GM23338 (cell line): Measurements from ENCODE around the gene SOX15. TPM values are rescaled to one million over a fixed set of nuclear protein-coding genes. Genes with fewer than 3 reads are reported as not detected.

Experiments used
- ATAC-seq: fragments of 200-7000 bp; cut with Tn5 transposase; 3 replicates; pipeline ENCODE4 v1.9.1; 2020
- DNase-seq: peaks from one replicate; pipeline ENCODE4 v3.0.0-alpha.2; 2015; ENCODE audit warnings: low spot score
- H2AFZ ChIP-seq: fragments of 200-600 bp; sonication (generic); 2 replicates; pipeline ENCODE4 v1.8.0; 2016; ENCODE audit warnings: antibody characterized with exemption, mild to moderate bottlenecking, moderate library complexity
- H3F3A ChIP-seq: fragments of 200-600 bp; sonication (generic); replicated peaks from 2 replicates; pipeline ENCODE4 v1.8.0; 2017; ENCODE audit warnings: antibody characterized with exemption, mixed run types, low read depth
- H3K27ac ChIP-seq: fragments of 200-600 bp; sonication (generic); 2 replicates; pipeline ENCODE4 v1.6.1; 2016; ENCODE audit warnings: low read depth
- H3K27me3 ChIP-seq: fragments of 200-600 bp; sonication (generic); 2 replicates; pipeline ENCODE4 v1.8.0; 2016; ENCODE audit warnings: mild to moderate bottlenecking, mixed run types, moderate library complexity; ENCODE audit not compliant: insufficient read depth
- H3K36me3 ChIP-seq: fragments of 200-600 bp; sonication (generic); 2 replicates; pipeline ENCODE4 v1.8.0; 2016; ENCODE audit warnings: mild to moderate bottlenecking; ENCODE audit not compliant: insufficient read depth
- H3K4me1 ChIP-seq: fragments of 200-600 bp; sonication (generic); 2 replicates; pipeline ENCODE4 v1.8.0; 2016; ENCODE audit warnings: mild to moderate bottlenecking, moderate library complexity; ENCODE audit not compliant: insufficient read depth
- H3K4me2 ChIP-seq: fragments of 200-600 bp; sonication (generic); 2 replicates; pipeline ENCODE4 v1.7.1; 2017; ENCODE audit warnings: mixed run types
- H3K4me3 ChIP-seq: fragments of 200-600 bp; sonication (generic); 2 replicates; pipeline ENCODE4 v1.6.1; 2016; ENCODE audit warnings: mixed run types
- H3K79me2 ChIP-seq: fragments of 200-600 bp; sonication (generic); replicated peaks from 2 replicates; pipeline ENCODE4 v1.8.0; 2017; ENCODE audit warnings: mild to moderate bottlenecking; ENCODE audit not compliant: insufficient read depth
- H3K9me2 ChIP-seq: fragments of 200-600 bp; sonication (generic); 2 replicates; pipeline ENCODE4 v1.8.0; 2017; ENCODE audit not compliant: insufficient read depth
- H4K20me1 ChIP-seq: fragments of 200-600 bp; sonication (generic); replicated peaks from 2 replicates; pipeline ENCODE4 v1.8.0; 2017; ENCODE audit warnings: mild to moderate bottlenecking; ENCODE audit not compliant: insufficient read depth
- H3K27ac Mint-ChIP-seq: 2 replicates; pipeline ENCODE4 v1.8.0; 2020; ENCODE audit warnings: inconsistent platforms, mild to moderate bottlenecking, moderate library complexity, mixed read lengths
- H3K27me3 Mint-ChIP-seq: 3 replicates; pipeline ENCODE4 v1.8.0; 2022; ENCODE audit warnings: low read depth, mild to moderate bottlenecking, moderate library complexity, mixed read lengths, inconsistent platforms; ENCODE audit not compliant: insufficient read depth, poor library complexity
- H3K36me3 Mint-ChIP-seq: 3 replicates; pipeline ENCODE4 v1.8.0; 2021; ENCODE audit warnings: low read depth, mild to moderate bottlenecking, inconsistent platforms, moderate library complexity, mixed read lengths
- H3K4me1 Mint-ChIP-seq: 3 replicates; pipeline ENCODE4 v1.8.0; 2020; ENCODE audit warnings: mild to moderate bottlenecking, inconsistent platforms, mixed read lengths
- H3K4me3 Mint-ChIP-seq: 3 replicates; pipeline ENCODE4 v1.8.0; 2021; ENCODE audit warnings: moderate library complexity, mild to moderate bottlenecking, inconsistent platforms, mixed read lengths
- H3K9me3 Mint-ChIP-seq: 3 replicates; pipeline ENCODE4 v1.8.0; 2020; ENCODE audit warnings: moderate library complexity, mild to moderate bottlenecking, inconsistent platforms, mixed read lengths
- CREB1 ChIP-seq: fragments of 250-450 bp; sonication (Bioruptor Pico); IDR thresholded peaks from 2 replicates; pipeline ENCODE4 v1.5.0; 2020; ENCODE audit warnings: low read depth, mild to moderate bottlenecking, moderate library complexity
- ETS1 ChIP-seq: IDR thresholded peaks from 2 replicates; pipeline ENCODE4 v1.6.1; 2016; ENCODE audit warnings: antibody characterized with exemption
- ZNF114 ChIP-seq: fragments of 250-450 bp; sonication (Bioruptor Pico); IDR thresholded peaks from 2 replicates; pipeline ENCODE4 v1.5.0; 2020; ENCODE audit warnings: mild to moderate bottlenecking, moderate library complexity
- ZNF462 ChIP-seq: fragments of 250-450 bp; sonication (Bioruptor Pico); IDR thresholded peaks from 2 replicates; pipeline ENCODE4 v1.5.0; 2020; ENCODE audit warnings: mild to moderate bottlenecking, moderate library complexity
- polyA plus RNA-seq: library from polyadenylated mRNA; unstranded; fragments of >200 nt; fragmentation: Nextera tagmentation; extraction: Ambion mirVana; gene quantifications from 2 replicates; pipeline ENCODE4 v1.2.1, GENCODE V29; 2016
- total RNA-seq: library from RNA; depleted of rRNA; stranded (reverse); fragments of >200 nt; shearing (Covaris generic); gene quantifications from 2 replicates; pipeline ENCODE4 v1.2.3, GENCODE V29; 2014

SOX15 gene
- total and polyA plus RNA-seq, 2 experiments from 2014 or later: 29.9 to 43.0 TPM

- H3F3A ChIP-seq: peaks cover 27% of the 10 kb centered on the region
- peak within 1 kb of the TSS; percentile 60 for H3K4me3 Mint-ChIP-seq
- H3K79me2 ChIP-seq: peaks cover 17% of the 10 kb centered on the region
- H3K4me2 ChIP-seq: peak within 1 kb of the TSS; percentile 80
- H2AFZ ChIP-seq: peak within 1 kb of the TSS; percentile 91
- H3K4me3 ChIP-seq: peak within 1 kb of the TSS; percentile 41
- peak within 1 kb of the TSS; percentile 19; the same call in 1 of the 2 replicates for H3K27ac ChIP-seq
- H3K4me1 ChIP-seq: peaks cover 45% of the 10 kb centered on the region
- H3K9me3 Mint-ChIP-seq: no peaks in the 10 kb centered on the region
- no peaks in the 10 kb centered on the region for H3K27me3 ChIP-seq
- ATAC-seq: no peak
- H3K27ac Mint-ChIP-seq: peak within 1 kb of the TSS; percentile 89
- no peak for DNase-seq
- H4K20me1 ChIP-seq: no peaks in the 10 kb centered on the region; the same call in 1 of the 2 replicates
- no peaks in the 10 kb centered on the region for H3K9me2 ChIP-seq
- H3K36me3 ChIP-seq: 0 out of 2 replicates have a peak, but pooled peaks cover under 1% of the 10 kb centered on the region
- H3K36me3 Mint-ChIP-seq: peaks cover 9% of the 10 kb centered on the region
- TF ChIP-seq CREB1 (CRISPR knock-in tag) (no peak), ZNF462 (CRISPR knock-in tag) (no peak), ETS1 (no peak), ZNF114 (CRISPR knock-in tag) (no peak)
- H3K4me1 Mint-ChIP-seq: peaks cover 56% of the 10 kb centered on the region
- H3K27me3 Mint-ChIP-seq: peaks cover 27% of the 10 kb centered on the region
These were observed 31.2 kb downstream of the SOX15 start, which contains the start of gene TNFSF13 for GRCh38 chr17:7558544-7559319. Gene TNFSF13, plus strand, starts transcription at chr17:7558750. Its CDS starts 290 bp downstream, at chr17:7559040.
